Caco-2 (cell line): ENCODE data around the gene NT5C3A. TPM values are rescaled to one million over a fixed set of nuclear protein-coding genes. Genes with fewer than 3 reads are reported as not detected.

ENCODE experiments used
- BruUV-seq: library from RNA; stranded (reverse); fragments of 400-500 nt; replicated peaks from 2 replicates; lab custom pipeline; 2021; lab: Mats Ljungman, UMichigan
- CTCF ChIA-PET: fragments of 300-600 bp; sonication (Branson Sonifier 250); formaldehyde crosslinking; loops from one replicate; lab custom pipeline; 2022; ENCODE audit warnings: antibody characterized with exemption; lab: Charles Lee
- POLR2A ChIA-PET: fragments of 300-600 bp; sonication (Branson Sonifier 250); formaldehyde crosslinking; loops from one replicate; lab custom pipeline; 2022; ENCODE audit warnings: antibody characterized with exemption; lab: Charles Lee
- DNase-seq, 2 experiments: peaks; one replicate each; pipeline versions ENCODE4 v3.0.0 to v3.0.0-alpha.2; 2020 to 2022
- H3K27me3 ChIP-seq: replicated peaks from 2 replicates; pipeline ENCODE4 v1.6.0; 2011; ENCODE audit warnings: low read length; ENCODE audit not compliant: control insufficient read depth, insufficient read depth
- H3K36me3 ChIP-seq: 2 replicates; pipeline ENCODE4 v1.5.1; 2011; ENCODE audit warnings: low read length; ENCODE audit not compliant: control insufficient read depth, insufficient read depth
- H3K4me1 ChIP-seq: fragments of 250-450 bp; sonication (Bioruptor Pico); 2 replicates; pipeline ENCODE4 v1.5.1; 2020; ENCODE audit warnings: mild to moderate bottlenecking
- H3K4me3 ChIP-seq: 2 replicates; pipeline ENCODE4 v1.5.1; 2011; ENCODE audit warnings: low read depth, mild to moderate bottlenecking, control low read depth, low read length
- H3K9me3 ChIP-seq: fragments of 250-450 bp; sonication (Bioruptor Pico); 2 replicates; pipeline ENCODE4 v1.5.1; 2020; ENCODE audit warnings: mild to moderate bottlenecking, moderate library complexity
- H3K27ac Mint-ChIP-seq: one replicate; pipeline ENCODE4 v1.8.0; 2022; ENCODE audit warnings: mixed read lengths; ENCODE audit not compliant: unreplicated experiment
- H3K27me3 Mint-ChIP-seq: one replicate; pipeline ENCODE4 v1.8.0; 2022; ENCODE audit warnings: mixed read lengths; ENCODE audit not compliant: insufficient read depth, unreplicated experiment
- H3K36me3 Mint-ChIP-seq: one replicate; pipeline ENCODE4 v1.8.0; 2022; ENCODE audit warnings: mild to moderate bottlenecking, mixed read lengths; ENCODE audit not compliant: insufficient read depth, unreplicated experiment
- H3K4me1 Mint-ChIP-seq: one replicate; pipeline ENCODE4 v1.8.0; 2022; ENCODE audit warnings: low read depth, mixed read lengths; ENCODE audit not compliant: unreplicated experiment
- H3K4me3 Mint-ChIP-seq: one replicate; pipeline ENCODE4 v1.8.0; 2022; ENCODE audit warnings: mild to moderate bottlenecking, moderate library complexity, mixed read lengths; ENCODE audit not compliant: unreplicated experiment
- H3K9me3 Mint-ChIP-seq: one replicate; pipeline ENCODE4 v1.8.0; 2022; ENCODE audit warnings: mixed read lengths; ENCODE audit not compliant: unreplicated experiment
- CTCF ChIP-seq, 2 experiments: fragments of 200-600 bp in 1 of 2; IDR thresholded peaks; 1 replicate in 1 of 2; 2 replicates in 1 of 2; pipeline versions ENCODE4 v1.5.1 to v1.8.0; 2011 to 2022; ENCODE audit warnings: antibody characterized with exemption in 1 of 2, control low read depth in 1 of 2, inconsistent platforms in 1 of 2, low read depth in 1 of 2, low read length in 1 of 2, mild to moderate bottlenecking in 1 of 2, moderate library complexity in 1 of 2; ENCODE audit not compliant: insufficient read depth in 1 of 2, severe bottlenecking in 1 of 2, unreplicated experiment in 1 of 2
- intact Hi-C: fragments of 100-400 bp; cut with micrococcal nuclease; formaldehyde crosslinking; loops from one replicate; pipeline ENCODE4 v1.10.0; 2022; ENCODE audit not compliant: unreplicated experiment
- total RNA-seq: library from RNA; stranded (reverse); gene quantifications from 2 replicates; pipeline ENCODE4 v1.2.3, GENCODE V29; 2022

The NT5C3A gene
- total RNA-seq, 1 experiment from 2014 or later, result 32.6 TPM

DNA sequence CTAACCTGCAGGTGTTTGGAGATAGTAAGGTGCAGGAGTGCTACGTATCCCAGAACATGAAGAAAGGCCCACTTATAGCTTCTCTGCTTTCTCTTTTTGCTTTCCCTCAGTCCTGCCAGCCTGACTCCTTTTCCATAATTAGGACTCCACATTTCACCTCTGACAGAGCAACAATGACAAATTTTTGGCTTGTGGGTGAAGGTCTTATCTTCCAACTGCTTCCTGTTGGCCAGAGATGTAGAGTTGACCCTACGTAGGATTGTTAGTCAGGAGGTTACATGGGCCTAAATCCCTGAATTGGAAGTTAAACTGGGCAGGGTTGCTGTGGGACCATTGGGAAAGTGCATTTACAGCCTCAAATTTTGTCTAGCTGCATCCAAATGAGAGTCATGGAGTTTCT, 25.3 kb upstream of the NT5C3A start:
- BruUV-seq, result no TSS peak
- H3K4me1 Mint-ChIP-seq, result no peaks in the 10 kb centered on the region
- Histone ChIP-seq H3K36me3 (no peaks in the 10 kb centered on the region), H3K9me3 (no peaks in the 10 kb centered on the region), H3K4me1 (no peaks in the 10 kb centered on the region), H3K27me3 (no peaks in the 10 kb centered on the region), H3K4me3 (no peak overlapping the region)
- H3K9me3 Mint-ChIP-seq, result no peaks in the 10 kb centered on the region
- H3K36me3 Mint-ChIP-seq, result peaks cover 5% of the 10 kb centered on the region
- no peak overlapping the region for H3K4me3 Mint-ChIP-seq
- TF ChIP-seq CTCF (IDR thresholded peaks at IDR 0.05; ENCODE audit: insufficient read depth in 1 of 2, low read depth in 1 of 2, low read length in 1 of 2, severe bottlenecking in 1 of 2, unreplicated experiment in 1 of 2), result no peak
- H3K27ac Mint-ChIP-seq, result no peak overlapping the region
- intact Hi-C loops, result no loop called here
- DNase-seq, result no peak
- CTCF ChIA-PET, result no interaction called here
- no peaks in the 10 kb centered on the region for H3K27me3 Mint-ChIP-seq
- POLR2A ChIA-PET, result no interaction called here

DNA sequence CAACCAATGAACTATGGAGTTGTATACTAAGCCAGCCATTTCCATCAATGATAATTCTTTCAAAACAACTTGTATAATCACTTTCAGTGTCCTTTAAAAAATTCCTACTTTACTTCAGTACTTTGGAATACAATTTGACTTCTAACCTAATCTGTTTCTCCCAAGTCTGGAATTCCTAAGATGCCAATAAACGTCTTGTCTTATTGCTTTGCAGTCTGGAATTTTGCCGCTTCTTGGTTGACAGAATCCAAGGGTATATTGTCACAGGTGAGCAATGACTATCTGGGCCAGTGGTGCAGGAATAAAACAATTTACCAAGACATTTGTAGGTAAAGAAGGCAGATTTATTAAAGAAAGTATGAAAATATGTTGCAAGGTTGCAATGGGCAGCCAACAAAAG, 24.8 kb upstream of the NT5C3A start:
- Histone ChIP-seq H3K9me3 (no peaks in the 10 kb centered on the region), H3K4me1 (no peaks in the 10 kb centered on the region), H3K36me3 (no peaks in the 10 kb centered on the region), H3K27me3 (no peaks in the 10 kb centered on the region), H3K4me3 (no peak overlapping the region)
- Mint-ChIP-seq H3K4me3 (no peak overlapping the region), H3K4me1 (no peaks in the 10 kb centered on the region), H3K27me3 (no peaks in the 10 kb centered on the region), H3K9me3 (no peaks in the 10 kb centered on the region), H3K36me3 (peaks cover 5% of the 10 kb centered on the region), H3K27ac (no peak overlapping the region)
- no peak for DNase-seq
- intact Hi-C loops, result no loop called here
- no peak for TF ChIP-seq CTCF (IDR thresholded peaks at IDR 0.05; ENCODE audit: insufficient read depth in 1 of 2, low read depth in 1 of 2, low read length in 1 of 2, severe bottlenecking in 1 of 2, unreplicated experiment in 1 of 2)
- ChIA-PET CTCF (no interaction called here), POLR2A (no interaction called here)
- BruUV-seq, result no TSS peak

DNA sequence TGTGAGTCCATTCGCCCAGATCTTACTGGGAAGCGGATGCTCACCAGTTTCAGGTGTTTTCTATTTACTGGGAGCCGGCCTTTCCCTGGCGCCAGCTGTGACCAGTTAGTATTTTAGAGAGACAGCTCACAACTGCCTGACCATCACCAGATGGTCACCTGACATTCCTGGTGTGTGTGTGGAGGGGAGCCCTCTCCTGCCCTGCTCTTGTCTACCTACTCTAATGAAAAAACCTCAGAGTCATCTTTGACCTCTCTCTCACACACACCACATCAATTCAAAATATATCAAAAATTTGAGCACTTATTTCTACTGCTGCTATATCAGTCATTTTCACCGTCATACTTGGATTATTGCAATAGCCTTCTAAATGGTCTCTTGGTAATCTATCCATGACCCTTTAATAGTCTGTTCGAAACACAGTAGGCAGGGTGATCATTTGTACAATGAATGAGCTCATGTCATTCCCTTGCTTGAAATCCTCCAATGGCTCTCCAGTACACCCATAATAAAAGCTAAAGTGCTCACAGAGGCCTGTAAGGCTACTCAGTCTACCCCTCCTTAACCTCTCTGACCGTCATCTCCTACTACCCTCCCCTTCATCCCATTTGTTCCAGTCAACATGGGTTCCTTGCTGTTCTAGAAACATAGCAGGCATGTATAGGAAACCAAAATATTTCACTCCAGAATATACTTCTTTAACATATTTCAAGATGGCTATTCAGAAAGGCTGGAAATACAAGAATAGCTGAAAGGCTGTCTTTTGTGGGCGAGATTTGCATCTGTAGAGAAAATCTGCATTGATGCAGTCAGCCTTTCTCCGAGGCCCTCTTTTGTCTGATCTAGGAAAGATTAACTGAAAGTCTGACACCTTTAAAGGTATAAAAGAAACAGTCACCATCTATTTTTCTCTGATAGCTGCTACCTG, 17.5 kb upstream of the NT5C3A start:
- TF ChIP-seq CTCF (IDR thresholded peaks at IDR 0.05; ENCODE audit: insufficient read depth in 1 of 2, low read depth in 1 of 2, low read length in 1 of 2, severe bottlenecking in 1 of 2, unreplicated experiment in 1 of 2), result no peak
- Histone ChIP-seq H3K4me3 (no peak overlapping the region), H3K27me3 (no peaks in the 10 kb centered on the region; the same call in 1 of the 2 replicates), H3K36me3 (no peaks in the 10 kb centered on the region), H3K9me3 (no peaks in the 10 kb centered on the region), H3K4me1 (no peaks in the 10 kb centered on the region; the same call in 1 of the 2 replicates)
- intact Hi-C loops, result no loop called here
- DNase-seq, result no peak
- no peak overlapping the region for H3K4me3 Mint-ChIP-seq
- H3K27ac Mint-ChIP-seq, result no peak overlapping the region
- H3K9me3 Mint-ChIP-seq, result no peaks in the 10 kb centered on the region
- ChIA-PET CTCF (no interaction called here), POLR2A (no interaction called here)
- no peaks in the 10 kb centered on the region for H3K36me3 Mint-ChIP-seq
- BruUV-seq, result no TSS peak
- H3K4me1 Mint-ChIP-seq, result no peaks in the 10 kb centered on the region
- H3K27me3 Mint-ChIP-seq, result peaks cover 13% of the 10 kb centered on the region
